HG03097 (cell line): ENCODE results near the gene MTA2.

Experiments used
- ATAC-seq: cut with Tn5 transposase; IDR thresholded peaks from one replicate; pipeline ENCODE4 v1.9.1; 2021; ENCODE audit not compliant: unreplicated experiment, low FRiP score

The MTA2 gene

GRCh38 chr11:62548545-62549335 is 52.9 kb downstream of the MTA2 start:
- no peak for ATAC-seq

- no peak for ATAC-seq
Observed at GRCh38 chr11:62547691-62548281, 53.9 kb downstream of the MTA2 start.

- ATAC-seq, result no peak
Observed at GRCh38 chr11:62546929-62547625, 54.6 kb downstream of the MTA2 start.

- ATAC-seq, result no peak
Observed at GRCh38 chr11:62546244-62546928, 55.3 kb downstream of the MTA2 start, which contains the start of gene AHNAK. AHNAK (minus strand) TSS chr11:62546806; CDS start chr11:62536098, 10,708 bp downstream.

GRCh38 chr11:62545437-62546243 is 56.0 kb downstream of the MTA2 start:
- no peak for ATAC-seq

GRCh38 chr11:62544581-62545436 is 56.9 kb downstream of the MTA2 start:
- no peak for ATAC-seq

- ATAC-seq, result no peak
Observed at GRCh38 chr11:62543680-62544444, 57.8 kb downstream of the MTA2 start.
